Testis (tissue), 2 donors: ENCODE measurements around the gene ENAH.

Experiments used
- CTCF ChIP-seq, 3 experiments: fragments of 450-650 bp in 2 of 3; fragments of 200-600 bp in 1 of 3; sonication (generic) in 1 of 3; IDR thresholded peaks; one replicate each; pipeline ENCODE4 v1.5.1; 2016 to 2019; ENCODE audit warnings: antibody characterized with exemption in 3 of 3, mild to moderate bottlenecking in 2 of 3, moderate library complexity in 1 of 3
- POLR2A ChIP-seq: fragments of 450-650 bp; IDR thresholded peaks from one replicate; pipeline ENCODE4 v1.6.1; 2017; ENCODE audit warnings: antibody characterized with exemption, mild to moderate bottlenecking, moderate library complexity

- no peak for TF ChIP-seq CTCF (IDR thresholded peaks at IDR 0.05)
- no peak for TF ChIP-seq POLR2A
These were observed 123.2 kb downstream of the ENAH start for GRCh38 chr1:225529726-225530125.
